ENCODE measurements around the gene ZNF280B. TPM values are rescaled to one million over a fixed set of nuclear protein-coding genes. Genes with fewer than 3 reads are reported as not detected.

The ZNF280B gene
- polyA plus RNA-seq, 1 of the 3 experiments (the other 2 are of a cell fraction): 0.82 TPM

DNA sequence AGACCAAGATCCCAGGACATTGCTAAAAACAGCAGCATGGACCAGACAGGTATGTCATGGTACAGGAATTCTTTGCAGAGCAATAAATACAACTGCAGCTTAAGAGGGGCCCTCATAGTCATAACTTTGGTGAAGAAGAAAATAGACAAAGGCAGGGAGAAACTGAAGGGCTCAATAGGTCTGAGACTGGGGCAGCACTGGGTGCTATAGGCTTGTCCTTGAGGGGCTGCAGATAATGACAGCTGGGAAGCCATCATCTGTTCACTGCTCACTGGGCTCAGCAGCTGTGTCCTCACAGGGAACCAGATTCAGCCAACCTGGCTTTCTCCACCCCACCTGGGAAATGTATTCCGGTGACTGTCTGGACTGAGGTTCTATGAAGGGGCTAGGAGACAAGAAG is 68.4 kb downstream of the ZNF280B start:
- no peak overlapping the region for H3K4me2 ChIP-seq
- H4K20me1 ChIP-seq (ENCODE audit: insufficient read depth): no peaks in the 10 kb centered on the region
- 0% methylated on average over 1 of the region's 1 CpG for WGBS (ENCODE audit: low lambda C conversion rate)
- no peaks in the 10 kb centered on the region for H3K9me3 ChIP-seq
- ChIA-PET CTCF (interaction anchor here (1.4 to 2.0 kb wide), 4 partner anchors 10 to 147 kb away, joined by 3 to 12 read pairs (median 5); no protein-coding TSS in a partner anchor), POLR2A (no interaction called here)
- no peak overlapping the region for H3K4me3 ChIP-seq (ENCODE audit: low read depth in 2 of 2, low read length in 1 of 2)
- H3K9ac ChIP-seq: no peak overlapping the region
- H3K27ac ChIP-seq (ENCODE audit: low read depth in 2 of 2, low read length in 1 of 2): no peak overlapping the region
- H3K9me2 ChIP-seq: no peaks in the 10 kb centered on the region
- no peak for TF ChIP-seq NFIC (IDR thresholded peaks at IDR 0.05; ENCODE audit: borderline replicate concordance)
- TF ChIP-seq, protein P1, sequence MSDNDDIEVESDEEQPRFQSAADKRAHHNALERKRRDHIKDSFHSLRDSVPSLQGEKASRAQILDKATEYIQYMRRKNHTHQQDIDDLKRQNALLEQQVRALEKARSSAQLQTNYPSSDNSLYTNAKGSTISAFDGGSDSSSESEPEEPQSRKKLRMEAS (IDR thresholded peaks at IDR 0.05; ENCODE audit: low read depth): no peak
- no peak for TF ChIP-seq RFX5 (IDR thresholded peaks at IDR 0.05; ENCODE audit: low read length)
- TF ChIP-seq, protein P2, sequence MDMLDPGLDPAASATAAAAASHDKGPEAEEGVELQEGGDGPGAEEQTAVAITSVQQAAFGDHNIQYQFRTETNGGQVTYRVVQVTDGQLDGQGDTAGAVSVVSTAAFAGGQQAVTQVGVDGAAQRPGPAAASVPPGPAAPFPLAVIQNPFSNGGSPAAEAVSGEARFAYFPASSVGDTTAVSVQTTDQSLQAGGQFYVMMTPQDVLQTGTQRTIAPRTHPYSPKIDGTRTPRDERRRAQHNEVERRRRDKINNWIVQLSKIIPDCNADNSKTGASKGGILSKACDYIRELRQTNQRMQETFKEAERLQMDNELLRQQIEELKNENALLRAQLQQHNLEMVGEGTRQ (IDR thresholded peaks at IDR 0.05; ENCODE audit: borderline replicate concordance, low read depth, low read length): no peak
- TF ChIP-seq SIN3A (IDR thresholded peaks at IDR 0.05; ENCODE audit: borderline replicate concordance, low read depth, low read length): no peak
- TF ChIP-seq, protein P3, sequence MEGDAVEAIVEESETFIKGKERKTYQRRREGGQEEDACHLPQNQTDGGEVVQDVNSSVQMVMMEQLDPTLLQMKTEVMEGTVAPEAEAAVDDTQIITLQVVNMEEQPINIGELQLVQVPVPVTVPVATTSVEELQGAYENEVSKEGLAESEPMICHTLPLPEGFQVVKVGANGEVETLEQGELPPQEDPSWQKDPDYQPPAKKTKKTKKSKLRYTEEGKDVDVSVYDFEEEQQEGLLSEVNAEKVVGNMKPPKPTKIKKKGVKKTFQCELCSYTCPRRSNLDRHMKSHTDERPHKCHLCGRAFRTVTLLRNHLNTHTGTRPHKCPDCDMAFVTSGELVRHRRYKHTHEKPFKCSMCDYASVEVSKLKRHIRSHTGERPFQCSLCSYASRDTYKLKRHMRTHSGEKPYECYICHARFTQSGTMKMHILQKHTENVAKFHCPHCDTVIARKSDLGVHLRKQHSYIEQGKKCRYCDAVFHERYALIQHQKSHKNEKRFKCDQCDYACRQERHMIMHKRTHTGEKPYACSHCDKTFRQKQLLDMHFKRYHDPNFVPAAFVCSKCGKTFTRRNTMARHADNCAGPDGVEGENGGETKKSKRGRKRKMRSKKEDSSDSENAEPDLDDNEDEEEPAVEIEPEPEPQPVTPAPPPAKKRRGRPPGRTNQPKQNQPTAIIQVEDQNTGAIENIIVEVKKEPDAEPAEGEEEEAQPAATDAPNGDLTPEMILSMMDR (IDR thresholded peaks at IDR 0.05): no peak
- TF ChIP-seq, protein P4, sequence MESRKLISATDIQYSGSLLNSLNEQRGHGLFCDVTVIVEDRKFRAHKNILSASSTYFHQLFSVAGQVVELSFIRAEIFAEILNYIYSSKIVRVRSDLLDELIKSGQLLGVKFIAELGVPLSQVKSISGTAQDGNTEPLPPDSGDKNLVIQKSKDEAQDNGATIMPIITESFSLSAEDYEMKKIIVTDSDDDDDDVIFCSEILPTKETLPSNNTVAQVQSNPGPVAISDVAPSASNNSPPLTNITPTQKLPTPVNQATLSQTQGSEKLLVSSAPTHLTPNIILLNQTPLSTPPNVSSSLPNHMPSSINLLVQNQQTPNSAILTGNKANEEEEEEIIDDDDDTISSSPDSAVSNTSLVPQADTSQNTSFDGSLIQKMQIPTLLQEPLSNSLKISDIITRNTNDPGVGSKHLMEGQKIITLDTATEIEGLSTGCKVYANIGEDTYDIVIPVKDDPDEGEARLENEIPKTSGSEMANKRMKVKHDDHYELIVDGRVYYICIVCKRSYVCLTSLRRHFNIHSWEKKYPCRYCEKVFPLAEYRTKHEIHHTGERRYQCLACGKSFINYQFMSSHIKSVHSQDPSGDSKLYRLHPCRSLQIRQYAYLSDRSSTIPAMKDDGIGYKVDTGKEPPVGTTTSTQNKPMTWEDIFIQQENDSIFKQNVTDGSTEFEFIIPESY (IDR thresholded peaks at IDR 0.05; ENCODE audit: borderline replicate concordance, low read depth): no peak
- TF ChIP-seq, protein P5, sequence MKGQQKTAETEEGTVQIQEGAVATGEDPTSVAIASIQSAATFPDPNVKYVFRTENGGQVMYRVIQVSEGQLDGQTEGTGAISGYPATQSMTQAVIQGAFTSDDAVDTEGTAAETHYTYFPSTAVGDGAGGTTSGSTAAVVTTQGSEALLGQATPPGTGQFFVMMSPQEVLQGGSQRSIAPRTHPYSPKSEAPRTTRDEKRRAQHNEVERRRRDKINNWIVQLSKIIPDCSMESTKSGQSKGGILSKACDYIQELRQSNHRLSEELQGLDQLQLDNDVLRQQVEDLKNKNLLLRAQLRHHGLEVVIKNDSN (IDR thresholded peaks at IDR 0.05; ENCODE audit: borderline replicate concordance, low read depth): no peak
- no peak for TF ChIP-seq RCOR1 (IDR thresholded peaks at IDR 0.05; ENCODE audit: low read length)
- H3K79me2 ChIP-seq (ENCODE audit: insufficient read depth): no peaks in the 10 kb centered on the region
- DNase-seq: no peak
- no peaks in the 10 kb centered on the region; the same call in 1 of the 2 replicates for H3K27me3 ChIP-seq (ENCODE audit: insufficient read depth)
- H3K4me1 ChIP-seq (ENCODE audit: control insufficient read depth in 1 of 2, insufficient read depth in 2 of 2, low read depth in 1 of 2, low read length in 1 of 2): no peaks in the 10 kb centered on the region
- H3F3A ChIP-seq (replicated peaks; ENCODE audit: insufficient read depth): no peaks in the 10 kb centered on the region
- no peak overlapping the region for H2AFZ ChIP-seq (ENCODE audit: low read depth)
- H3K36me3 ChIP-seq (replicated peaks in 1 of 2; ENCODE audit: control insufficient read depth in 1 of 2, insufficient read depth in 2 of 2, low read length in 1 of 2): no peaks in the 10 kb centered on the region

Other genes starting within 250 kb of the ZNF280B start
- gene ZNF280A, start 11.5 kb upstream of the ZNF280B start, polyA plus RNA-seq (2012; rRNA removed): not detected in 2 replicates
- gene PRAME, start 50.5 kb upstream of the ZNF280B start, polyA plus RNA-seq (2012; rRNA removed): 193 and 241 TPM in 2 replicates
- gene GGTLC2, start 135.9 kb upstream of the ZNF280B start, polyA plus RNA-seq (2012; rRNA removed): not detected in 2 replicates

Data from SK-N-SH (cell line).